Psoas muscle (tissue), 8 donors: ENCODE measurements around the gene ALDH1A2. TPM values are rescaled to one million over a fixed set of nuclear protein-coding genes. Genes with fewer than 3 reads are reported as not detected.
"Not testable (repeated sequence)": the region's sequence is repeated elsewhere in the genome, so short reads cannot be mapped to it uniquely, and the experiment has no call there.

Experiments used
- ATAC-seq, 4 donors: fragments of 200-7000 bp; cut with Tn5 transposase; one replicate each; pipeline ENCODE4 v1.9.1; 2020; ENCODE audit warnings: moderate library complexity in 3 of 4, mild to moderate bottlenecking in 2 of 4
- DNase-seq, 2 donors: peaks; one replicate each; pipeline ENCODE4 v3.0.0-alpha.2; 2020
- H3K27ac ChIP-seq: fragments of 200-600 bp; one replicate; pipeline ENCODE4 v1.8.0; 2022
- H3K27me3 ChIP-seq, 3 donors: fragments of 200-600 bp in 1 of 3; one replicate each; pipeline versions ENCODE4 v1.6.1 to v1.8.0; 2013 to 2022; ENCODE audit warnings: low read length in 2 of 3, mild to moderate bottlenecking in 2 of 3, moderate library complexity in 1 of 3; ENCODE audit not compliant: insufficient read depth in 3 of 3
- H3K36me3 ChIP-seq, 2 donors: fragments of 200-600 bp in 1 of 2; one replicate each; pipeline versions ENCODE4 v1.6.1 to v1.8.0; 2013 to 2022; ENCODE audit warnings: low read depth in 1 of 2, mild to moderate bottlenecking in 1 of 2, moderate library complexity in 1 of 2; ENCODE audit not compliant: insufficient read depth in 1 of 2
- H3K4me1 ChIP-seq: fragments of 200-600 bp; one replicate; pipeline ENCODE4 v1.8.0; 2022
- H3K4me3 ChIP-seq: fragments of 200-600 bp; one replicate; pipeline ENCODE4 v1.8.0; 2022; ENCODE audit warnings: mild to moderate bottlenecking
- H3K9me3 ChIP-seq: fragments of 200-600 bp; one replicate; pipeline ENCODE4 v1.8.0; 2022
- WGBS, 3 donors: extraction: QIAGEN DNeasy Blood & Tissue Kit; methylation state at CpG; one replicate each; pipeline versions ENCODE4 v1.1.6 to v1.1.7; 2013; 5-methylcytosine and 5-hydroxymethylcytosine counted together
- intact Hi-C, 2 donors: fragments of 100-400 bp; cut with DNase I; formaldehyde crosslinking; loops; one replicate each; pipeline versions ENCODE4 v1.11.0 to v1.14.2; 2022
- polyA plus RNA-seq, 3 donors: library from polyadenylated mRNA; stranded (reverse); fragments of 200-250 nt; gene quantifications; one replicate each; pipeline ENCODE4 v1.2.3, GENCODE V29; 2013
- total RNA-seq, 4 donors: library from RNA; stranded (reverse); fragmentation: NEBNext Ultra II Directional in 2 of 4; extraction: Animal tissue kit (Norgen Biotek cat#: 25700) in 2 of 4; gene quantifications; one replicate each; pipeline versions ENCODE4 v1.2.1 to v1.2.4, GENCODE V29; 2021 to 2023
- TF ChIP-seq, protein P1 (sequence below): fragments of 200-600 bp; IDR thresholded peaks from one replicate; pipeline ENCODE4 v1.8.0; 2022; ENCODE audit warnings: antibody characterized with exemption
- donor health status: healthy with polysubstance abuse.
- donor health status: DM: no; HTN: no; CAD: no; lungs with moderate emphysema.
- donor health status: Bipolar disorder and iron deficiency.
- donor health status: healthy.
- donor health status: DM: yes; HTN: yes; CAD: no.
- donor health status: DM: no; HTN: no; CAD: no.
- donor health status: DM: no; HTN: no; CAD: no.
- donor health status: DM: yes; HTN: yes; CAD: no.

Gene ALDH1A2
- total and polyA plus RNA-seq, 7 donors, result 0.74 to 4.7 (median 2.5) TPM

GRCh38 chr15:58039079-58040035 lies 26.2 kb downstream of the ALDH1A2 start:
- DNase-seq, result no peak
- H3K4me1 ChIP-seq, result no peaks in the 10 kb centered on the region
- H3K27ac ChIP-seq, result no peak overlapping the region
- 59 to 64% (median 62%) methylated on average over 6 of the region's 6 CpGs for WGBS, 3 donors
- no peak overlapping the region for H3K4me3 ChIP-seq
- no peak for ATAC-seq
- TF ChIP-seq, protein P1, sequence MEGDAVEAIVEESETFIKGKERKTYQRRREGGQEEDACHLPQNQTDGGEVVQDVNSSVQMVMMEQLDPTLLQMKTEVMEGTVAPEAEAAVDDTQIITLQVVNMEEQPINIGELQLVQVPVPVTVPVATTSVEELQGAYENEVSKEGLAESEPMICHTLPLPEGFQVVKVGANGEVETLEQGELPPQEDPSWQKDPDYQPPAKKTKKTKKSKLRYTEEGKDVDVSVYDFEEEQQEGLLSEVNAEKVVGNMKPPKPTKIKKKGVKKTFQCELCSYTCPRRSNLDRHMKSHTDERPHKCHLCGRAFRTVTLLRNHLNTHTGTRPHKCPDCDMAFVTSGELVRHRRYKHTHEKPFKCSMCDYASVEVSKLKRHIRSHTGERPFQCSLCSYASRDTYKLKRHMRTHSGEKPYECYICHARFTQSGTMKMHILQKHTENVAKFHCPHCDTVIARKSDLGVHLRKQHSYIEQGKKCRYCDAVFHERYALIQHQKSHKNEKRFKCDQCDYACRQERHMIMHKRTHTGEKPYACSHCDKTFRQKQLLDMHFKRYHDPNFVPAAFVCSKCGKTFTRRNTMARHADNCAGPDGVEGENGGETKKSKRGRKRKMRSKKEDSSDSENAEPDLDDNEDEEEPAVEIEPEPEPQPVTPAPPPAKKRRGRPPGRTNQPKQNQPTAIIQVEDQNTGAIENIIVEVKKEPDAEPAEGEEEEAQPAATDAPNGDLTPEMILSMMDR, result no peak
- intact Hi-C loops, result loop anchor here in 1 of 2 donors (5.0 kb wide), 1 partner anchor 143 kb away; no protein-coding TSS in a partner anchor
- H3K36me3 ChIP-seq, result no peaks in the 10 kb centered on the region
- H3K27me3 ChIP-seq, result peaks cover 0 to 3% (median 2%) of the 10 kb centered on the region in 3 donors
- H3K9me3 ChIP-seq, result no peaks in the 10 kb centered on the region

DNA sequence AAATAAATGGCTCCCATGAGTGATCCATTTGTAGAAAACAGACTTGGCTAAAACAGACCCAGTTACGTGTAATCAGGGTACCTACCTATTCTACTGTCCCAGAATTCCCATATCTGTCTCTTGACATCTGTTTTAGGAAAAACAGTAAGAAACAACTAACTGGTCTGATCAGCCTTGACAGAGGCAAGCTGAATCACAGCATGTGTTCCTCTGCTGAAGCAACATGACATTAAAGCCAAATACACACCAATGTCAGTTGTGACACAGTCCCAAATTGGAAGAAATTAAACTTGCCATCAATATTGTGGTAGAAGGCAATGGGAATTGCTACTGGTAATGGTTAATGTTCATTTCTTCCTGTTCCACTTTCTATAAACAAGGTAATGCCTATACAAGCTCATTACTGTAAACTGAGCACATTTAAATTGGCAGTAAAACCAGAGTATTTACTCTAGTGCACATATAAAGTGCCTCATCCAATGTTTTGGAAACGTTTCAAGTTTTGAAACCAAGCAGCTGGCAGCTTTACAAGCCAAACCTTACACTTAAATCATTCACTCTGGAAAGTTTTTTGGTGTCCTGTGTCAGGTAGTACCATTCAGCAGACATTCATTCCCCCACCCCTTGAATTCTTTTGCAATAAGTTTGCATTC lies 27.0 kb downstream of the ALDH1A2 start:
- DNase-seq, result no peak
- ATAC-seq, result no peak
- Histone ChIP-seq H3K9me3 (no peaks in the 10 kb centered on the region), H3K4me1 (no peaks in the 10 kb centered on the region), H3K27ac (no peak overlapping the region), H3K27me3 (peaks cover 0 to 3% (median 0%) of the 10 kb centered on the region in 3 donors), H3K36me3 (no peaks in the 10 kb centered on the region), H3K4me3 (no peak overlapping the region)
- intact Hi-C loops, result no loop called here
- WGBS, 3 donors, result 43 to 46% (median 44%) methylated on average over 2 of the region's 2 CpGs
- TF ChIP-seq, protein P1, result no peak

- H3K27ac ChIP-seq, result no peak overlapping the region
- no peak overlapping the region for H3K4me3 ChIP-seq
Observed at GRCh38 chr15:58037723-58038301, 27.7 kb downstream of the ALDH1A2 start.

GRCh38 chr15:58036579-58036978 lies 28.9 kb downstream of the ALDH1A2 start:
- H3K36me3 ChIP-seq, result no peaks in the 10 kb centered on the region
- TF ChIP-seq, protein P1, result no peak
- 71 to 82% (median 77%) methylated on average over 4 of the region's 4 CpGs for WGBS, 3 donors
- ATAC-seq (no peak), DNase-seq (no peak)
- no peak overlapping the region for H3K27ac ChIP-seq
- intact Hi-C loops, result no loop called here
- peaks cover 0 to 3% (median 0%) of the 10 kb centered on the region in 3 donors for H3K27me3 ChIP-seq
- no peaks in the 10 kb centered on the region for H3K9me3 ChIP-seq
- no peaks in the 10 kb centered on the region for H3K4me1 ChIP-seq
- no peak overlapping the region for H3K4me3 ChIP-seq

More at GRCh38 chr15:58037723-58038301, 27.7 kb downstream of the ALDH1A2 start:
- ATAC-seq (no peak), DNase-seq (no peak)
- no peaks in the 10 kb centered on the region for H3K36me3 ChIP-seq
- no peaks in the 10 kb centered on the region for H3K4me1 ChIP-seq
- WGBS, 3 donors, result 8 to 22% (median 15%) methylated on average over 2 of the region's 2 CpGs
- H3K27me3 ChIP-seq, result peaks cover 0 to 3% (median 0%) of the 10 kb centered on the region in 3 donors
- H3K9me3 ChIP-seq, result no peaks in the 10 kb centered on the region
- intact Hi-C loops, result no loop called here
- TF ChIP-seq, protein P1, result no peak

DNA sequence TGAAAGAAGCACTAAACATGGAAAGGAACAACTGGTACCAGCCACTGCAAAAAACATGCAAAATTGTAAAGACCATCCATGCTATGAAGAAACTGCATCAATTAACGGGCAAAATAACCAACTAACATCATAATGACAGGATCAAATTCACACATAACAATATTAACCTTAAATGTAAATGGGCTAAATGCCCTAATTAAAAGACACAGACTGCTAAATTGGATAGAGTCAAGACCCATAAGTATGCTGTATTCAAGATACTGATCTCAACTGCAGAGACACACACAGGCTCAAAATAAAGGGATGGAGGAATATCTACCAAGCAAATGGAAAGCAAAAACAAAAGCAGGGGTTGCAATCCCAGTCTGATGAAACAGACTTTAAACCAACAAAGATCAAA lies 37.1 kb downstream of the ALDH1A2 start:
- H3K27ac ChIP-seq, ATAC-seq, H3K4me3 ChIP-seq, H3K4me1 ChIP-seq, intact Hi-C loops, H3K36me3 ChIP-seq, H3K27me3 ChIP-seq, DNase-seq: not testable (repeated sequence)
- H3K9me3 ChIP-seq, result peaks cover 14% of the 10 kb centered on the region
- 89 to 94% (median 90%) methylated on average over 1 of the region's 1 CpG for WGBS, 3 donors
